Left cardiac atrium (tissue), 4 donors: ENCODE measurements around the gene UBTD2. TPM values are rescaled to one million over a fixed set of nuclear protein-coding genes. Genes with fewer than 3 reads are reported as not detected.

Experiments used
- ATAC-seq, 2 donors: fragments of 200-7000 bp; cut with Tn5 transposase; one replicate each; pipeline ENCODE4 v1.9.1; 2020; ENCODE audit warnings: mild to moderate bottlenecking in 2 of 2, moderate library complexity in 2 of 2
- DNase-seq: peaks from one replicate; pipeline ENCODE4 v3.0.0-alpha.2; 2020
- intact Hi-C, 2 donors: fragments of 100-400 bp; cut with DNase I; formaldehyde crosslinking; loops; one replicate each; pipeline versions ENCODE4 v1.14.1 to v1.15.1; 2022 to 2023
- total RNA-seq, 2 donors: library from RNA; stranded (reverse); fragmentation: NEBNext Ultra II Directional; extraction: Animal tissue kit (Norgen Biotek cat#: 25700); gene quantifications; one replicate each; pipeline ENCODE4 v1.2.1, GENCODE V29; 2021
- donor health status: DM: no; HTN: yes; CAD: no.
- donor health status: DM: no; HTN: yes; CAD: no; lungs with severe emphysema.
- donor health status: DM: yes; HTN: yes; CAD: no.
- donor health status: Dilated cardiomyopathy.

Gene UBTD2
- total RNA-seq, 2 donors from 2014 or later = 9.7 to 10.9 TPM

DNA sequence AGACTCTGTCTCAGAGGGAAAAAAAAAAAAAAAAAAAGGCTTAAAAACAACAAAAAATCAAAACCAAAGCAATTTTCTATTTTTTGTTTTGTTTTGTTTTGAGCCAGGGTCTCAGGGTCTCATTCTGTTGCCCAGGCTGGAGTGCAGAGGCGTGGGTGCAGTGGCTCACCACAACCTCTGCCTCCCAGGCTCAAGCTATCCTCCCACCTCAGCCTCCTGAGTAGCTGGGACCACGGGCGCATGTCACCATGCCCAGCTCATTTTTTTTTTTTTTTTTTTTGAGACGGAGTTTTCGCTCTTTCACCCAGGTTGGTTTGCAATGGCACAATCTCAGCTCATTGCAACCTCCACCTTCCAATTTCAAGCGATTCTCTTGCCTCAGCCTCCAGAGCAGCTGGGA, 101.3 kb downstream of the UBTD2 start:
- intact Hi-C loops = no loop called here
- DNase-seq (no peak), ATAC-seq (no peak)

DNA sequence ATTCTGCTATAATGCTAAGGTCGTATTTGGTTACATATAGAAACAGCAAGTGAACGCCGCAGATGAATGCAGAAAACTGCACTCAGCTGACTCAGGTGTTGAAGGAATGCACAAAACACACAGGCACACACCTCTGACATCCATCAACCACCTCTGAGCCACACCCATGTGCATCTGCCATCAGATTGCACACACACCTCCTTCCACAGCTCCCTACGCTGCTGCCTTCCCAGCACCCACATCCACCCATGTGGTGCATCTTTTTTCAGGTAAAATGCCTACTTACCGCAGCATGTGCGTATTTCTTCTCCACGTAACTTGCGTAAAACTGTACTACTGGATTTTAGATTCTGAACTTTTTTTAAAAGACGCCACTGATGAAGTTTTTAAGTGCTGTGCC, 102.6 kb downstream of the UBTD2 start:
- ATAC-seq (no peak), DNase-seq (no peak)
- intact Hi-C loops = no loop called here

DNA sequence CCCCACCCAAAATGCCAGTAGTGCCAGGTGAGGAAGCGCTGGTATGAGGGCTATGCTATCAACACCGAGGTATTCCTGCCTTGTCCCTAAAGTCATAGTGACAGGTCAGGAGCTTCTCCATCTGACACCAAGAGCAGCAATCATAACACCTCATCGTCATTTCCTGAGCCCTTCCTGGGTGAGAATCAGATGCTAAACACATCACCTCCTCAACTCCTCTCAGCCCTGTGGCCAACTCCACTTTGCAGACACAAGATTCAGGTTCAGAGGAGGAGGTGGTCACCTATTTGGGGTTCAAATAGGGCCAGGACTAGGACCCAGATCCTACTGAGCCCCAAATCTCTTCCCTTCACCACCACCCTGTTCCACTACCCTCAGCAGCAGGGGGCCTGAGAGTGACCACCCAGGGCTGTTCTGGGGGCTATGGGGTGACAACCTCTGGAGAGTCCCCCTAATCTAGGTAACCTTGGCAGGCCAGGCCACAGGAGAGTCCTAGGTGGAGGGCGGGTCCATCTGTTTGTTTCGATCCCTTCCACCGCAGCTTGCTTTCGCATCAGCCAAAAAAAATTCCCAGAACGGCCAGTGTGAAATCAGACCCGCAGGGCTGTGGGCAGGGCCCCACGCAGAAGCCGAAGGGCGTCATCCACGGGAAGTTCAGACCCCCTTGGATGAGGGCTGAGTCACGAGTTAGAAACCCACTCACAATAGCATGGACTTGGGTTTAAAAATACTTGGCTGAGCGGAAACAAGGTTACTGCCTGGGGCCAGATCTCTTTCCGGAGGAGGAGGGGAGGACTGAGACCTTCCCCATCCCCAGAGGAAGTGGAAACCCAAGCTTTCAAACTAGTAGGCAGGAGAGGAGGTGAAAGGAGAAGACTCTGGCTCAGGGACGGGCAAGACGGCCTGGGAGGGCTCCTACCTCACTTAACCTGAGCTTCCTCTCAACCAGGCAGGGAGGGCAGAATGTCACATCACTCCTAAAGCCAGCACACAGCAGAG, 104.3 kb downstream of the UBTD2 start:
- peak; percentile 36 for DNase-seq
- intact Hi-C loops = no loop called here
- ATAC-seq = peak; percentile 51 to 54

DNA sequence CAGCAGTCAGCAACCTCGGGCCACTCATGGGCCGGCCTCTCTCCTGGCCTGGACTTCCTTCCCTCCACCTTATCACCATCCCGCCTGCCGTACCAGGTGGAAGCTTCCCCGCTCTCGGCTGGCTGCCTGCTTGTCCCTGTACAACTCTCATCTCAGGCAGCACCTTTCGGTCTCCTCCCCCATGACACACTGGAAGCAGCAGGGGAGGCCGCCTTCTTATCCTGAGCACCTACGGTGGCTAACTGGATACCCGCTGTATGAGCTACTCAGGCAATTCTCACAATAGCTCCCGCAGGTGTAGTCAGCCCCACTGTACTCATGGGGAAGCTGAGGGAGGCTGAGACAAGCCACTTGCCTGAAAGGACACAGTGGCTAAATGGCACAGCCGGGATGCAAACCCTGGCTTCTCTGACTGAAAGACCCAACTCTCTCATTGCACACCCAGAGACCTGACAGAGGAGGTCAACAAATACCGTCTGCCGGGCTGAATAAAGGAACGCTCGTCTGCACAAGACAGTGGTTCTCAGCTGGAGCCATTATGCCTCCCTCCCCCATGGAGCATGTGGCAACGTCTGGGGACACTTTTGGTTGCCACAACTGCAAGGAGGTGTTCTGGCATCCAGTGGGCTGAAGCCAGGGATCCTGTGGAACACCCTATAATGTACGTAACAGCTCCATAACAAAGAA, 105.1 kb downstream of the UBTD2 start:
- ATAC-seq = peak in 1 of 2 donors; percentile 45
- DNase-seq = no peak
- intact Hi-C loops = no loop called here

DNA sequence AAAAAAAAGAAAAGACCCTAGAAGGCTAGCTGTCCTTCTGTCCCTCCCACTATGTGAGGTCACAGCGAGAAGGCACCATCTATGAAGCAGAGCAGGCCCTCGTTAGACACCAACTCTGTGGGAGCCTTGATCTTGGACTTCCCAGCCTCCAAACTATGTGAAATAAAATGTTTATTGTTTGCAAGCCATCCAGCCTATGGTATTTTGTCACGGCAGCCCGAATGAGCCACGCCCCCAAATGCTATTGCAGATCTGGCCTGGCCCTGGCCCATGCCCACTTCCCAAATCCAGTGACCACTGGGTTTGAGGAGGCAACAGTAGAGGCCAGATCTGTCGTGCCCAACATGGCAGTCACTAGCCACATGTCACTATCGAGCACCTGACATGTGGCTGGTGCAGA, 106.4 kb downstream of the UBTD2 start:
- DNase-seq = no peak
- intact Hi-C loops = no loop called here
- no peak for ATAC-seq

DNA sequence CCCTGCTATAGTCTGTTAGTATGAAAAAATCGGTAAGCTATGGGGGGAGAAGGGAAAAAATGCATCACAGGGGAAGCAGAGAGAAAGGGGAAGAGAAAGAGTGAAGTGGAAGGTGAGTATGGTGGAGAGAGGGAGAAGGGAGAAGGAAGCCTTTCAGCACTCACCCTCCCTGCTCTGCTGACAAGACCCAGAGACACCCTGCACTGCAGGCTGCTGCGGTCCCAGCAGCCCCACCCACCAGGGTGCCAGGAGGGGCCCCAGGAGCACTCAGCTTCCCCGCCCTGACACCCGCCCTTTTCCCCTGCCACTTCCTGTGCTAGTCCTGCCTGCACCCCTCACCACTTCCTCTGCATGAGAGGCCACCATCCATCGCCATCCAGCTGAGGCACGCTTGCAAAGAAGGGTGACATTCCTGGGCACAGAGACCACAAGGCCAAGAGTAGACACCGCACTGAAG, 108.3 kb downstream of the UBTD2 start:
- intact Hi-C loops = no loop called here
- DNase-seq (peak; percentile 76), ATAC-seq (peak; percentile 59 to 63)

DNA sequence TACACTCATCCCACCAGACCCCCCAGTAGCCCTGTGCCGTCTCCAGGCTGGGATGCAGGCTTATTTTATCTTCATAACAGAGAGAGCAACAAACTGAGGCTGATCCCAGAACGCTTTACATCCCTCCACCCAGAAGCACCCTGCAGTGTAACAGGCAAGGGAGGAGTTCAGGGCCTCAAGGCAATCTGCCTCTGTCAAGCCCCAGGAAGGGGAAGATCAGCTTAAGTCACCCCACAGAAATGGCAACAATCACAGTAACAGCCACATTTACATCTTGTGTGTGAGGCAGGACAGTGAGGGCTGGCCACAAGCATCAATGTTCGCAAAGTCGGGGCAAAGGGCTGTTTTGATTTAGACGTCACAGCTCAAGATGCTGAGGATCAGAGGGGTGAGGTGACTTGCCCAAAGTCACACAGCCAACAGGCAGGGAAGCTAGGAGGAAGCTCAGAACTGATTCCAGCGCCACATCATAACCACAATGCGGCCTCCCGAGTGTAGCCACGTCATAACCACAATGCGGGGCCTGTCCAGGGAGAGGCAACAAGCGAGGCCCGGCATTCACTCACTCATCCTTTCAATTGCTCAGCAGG, 109.9 kb downstream of the UBTD2 start:
- DNase-seq (peak; percentile 33), ATAC-seq (no peak)
- intact Hi-C loops = no loop called here

DNA sequence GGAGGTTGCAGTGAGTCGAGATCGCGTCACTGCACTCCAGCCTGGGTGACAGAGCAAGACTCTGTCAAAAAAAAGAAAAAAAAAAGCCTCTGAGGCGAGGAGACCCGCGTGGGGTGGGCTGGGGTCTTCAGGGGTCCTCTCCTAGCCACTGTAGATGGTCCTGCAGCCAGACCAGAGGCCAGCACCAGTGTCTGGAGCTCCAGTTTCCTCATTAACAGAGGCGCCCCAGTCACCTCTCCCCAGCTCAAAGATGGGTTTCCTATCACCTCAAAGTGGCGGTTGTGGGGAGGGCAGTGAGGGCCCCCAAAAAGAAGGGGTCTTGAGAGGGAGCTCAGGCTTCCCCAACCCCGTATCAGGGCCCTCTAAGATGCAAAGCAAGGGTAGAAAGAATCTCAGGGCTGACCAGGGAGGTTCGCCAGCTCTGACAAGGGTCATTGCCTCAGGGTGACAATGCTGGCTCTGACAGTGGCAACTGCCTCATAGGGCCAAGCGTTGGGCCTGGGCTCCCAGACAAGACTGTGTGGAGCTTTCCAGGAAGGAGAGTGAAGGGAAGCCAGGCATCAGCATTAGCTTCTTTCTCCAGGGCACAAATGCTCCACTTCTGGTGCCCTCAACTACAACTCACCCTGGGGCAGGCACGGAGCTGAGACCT, 110.5 kb downstream of the UBTD2 start:
- DNase-seq = peak; percentile 65
- intact Hi-C loops = no loop called here
- ATAC-seq = peak; percentile 51 to 63

DNA sequence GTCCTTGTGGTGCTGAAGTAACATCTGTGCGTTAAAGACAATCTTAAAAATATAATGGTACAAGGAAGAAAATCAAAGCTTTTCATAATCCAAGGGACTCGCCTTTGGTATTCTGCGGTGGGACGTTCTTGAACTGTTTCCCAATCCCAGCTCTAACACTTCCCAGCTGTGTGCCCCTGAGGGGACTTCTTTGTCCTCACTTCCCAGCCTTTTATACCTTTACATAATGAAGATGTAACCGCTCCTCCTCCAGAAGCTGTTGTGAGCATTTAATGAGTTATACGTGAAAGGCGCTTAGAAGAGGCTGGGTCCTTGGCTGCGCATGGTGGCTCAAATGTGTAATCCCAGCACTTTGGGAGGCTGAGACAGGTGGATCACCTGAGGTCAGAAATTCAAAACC, 112.4 kb downstream of the UBTD2 start:
- intact Hi-C loops = no loop called here
- no peak for DNase-seq
- ATAC-seq = no peak

DNA sequence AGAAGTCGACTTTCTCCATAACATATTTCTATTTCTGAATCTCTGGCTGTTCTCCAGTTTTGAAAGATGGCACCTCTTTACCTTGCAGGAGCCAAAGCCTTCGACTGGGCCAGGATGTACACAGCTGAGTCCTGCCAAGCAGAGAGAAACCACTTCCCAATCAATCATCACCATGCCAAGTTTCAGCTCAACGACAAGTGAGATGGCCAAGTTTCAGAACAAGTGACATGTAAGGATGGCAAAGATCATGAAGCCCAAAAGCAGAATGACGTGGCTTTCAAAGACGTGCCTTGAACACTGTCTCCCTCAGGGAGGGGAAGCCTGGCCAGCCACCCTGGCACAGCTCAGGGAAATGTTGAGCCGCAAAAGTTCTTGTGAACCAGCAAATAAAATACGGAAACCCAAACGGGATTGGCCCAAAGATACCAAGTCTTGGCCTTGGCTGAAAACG, 113.3 kb downstream of the UBTD2 start:
- DNase-seq (peak; percentile 35), ATAC-seq (peak; percentile 60 to 65)
- intact Hi-C loops = no loop called here

DNA sequence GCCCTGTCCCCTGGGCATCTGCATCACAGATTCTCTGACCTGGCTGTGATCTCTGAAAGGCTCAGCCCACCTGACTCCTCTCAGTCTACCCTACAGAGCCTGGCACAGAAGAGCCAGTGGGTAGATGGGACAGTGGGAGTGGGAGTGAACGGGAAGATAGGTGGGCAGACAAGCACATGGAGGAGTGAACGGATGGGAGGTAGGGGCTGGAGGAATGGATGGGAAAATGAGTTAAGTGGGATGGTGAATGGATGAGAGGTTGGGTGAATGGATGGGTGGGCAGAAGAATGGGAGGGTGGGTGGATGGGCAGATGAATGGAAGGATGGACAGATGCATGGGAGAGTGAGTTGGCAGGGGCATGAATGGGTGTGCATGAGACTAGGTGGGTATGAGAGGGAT, 114.3 kb downstream of the UBTD2 start:
- intact Hi-C loops = no loop called here
- DNase-seq = no peak
- ATAC-seq = no peak

DNA sequence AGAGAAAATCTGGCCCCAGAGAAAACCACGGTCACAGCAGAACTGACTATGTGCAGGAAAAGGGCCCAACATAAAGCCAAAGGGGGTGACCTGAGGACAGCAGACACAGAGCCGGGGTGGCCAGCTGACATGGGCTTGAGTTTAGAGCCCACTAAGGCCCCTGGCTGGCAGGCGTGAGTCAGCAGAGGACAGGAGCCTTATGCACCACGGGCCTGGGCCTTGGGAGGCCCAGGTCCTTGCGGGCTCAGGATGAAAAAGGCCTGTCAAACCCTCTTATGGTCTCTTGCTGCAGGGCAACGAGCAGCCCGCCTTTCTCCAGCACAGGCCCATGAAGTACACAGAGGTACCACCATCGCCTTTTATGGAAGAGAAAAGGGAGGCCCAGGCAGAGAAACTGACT, 115.3 kb downstream of the UBTD2 start:
- intact Hi-C loops = no loop called here
- no peak for ATAC-seq

DNA sequence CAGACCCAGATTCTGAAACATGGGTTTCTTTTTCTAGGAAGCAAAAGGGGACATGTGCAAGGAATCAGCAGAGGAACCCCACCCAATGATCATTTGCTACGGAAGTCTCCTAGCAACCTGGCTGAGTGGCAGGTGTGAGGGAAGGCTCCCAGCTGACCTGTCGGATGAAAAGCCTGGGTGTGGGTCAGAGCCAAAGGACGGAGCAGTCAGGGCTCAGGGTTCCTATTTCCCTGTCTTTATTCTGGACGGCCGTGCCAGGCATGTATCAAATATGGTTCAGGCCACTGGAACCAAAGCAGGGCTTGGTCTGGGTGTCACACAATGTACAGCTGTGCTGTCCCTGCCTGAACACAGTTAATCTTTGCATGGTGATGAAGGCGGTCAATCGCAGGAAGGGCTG, 115.7 kb downstream of the UBTD2 start:
- intact Hi-C loops = no loop called here
- peak in 1 of 2 donors; percentile 16 for ATAC-seq
- no peak for DNase-seq

More for the DNA sequence above, 115.3 kb downstream of the UBTD2 start:
- DNase-seq = no peak

DNA sequence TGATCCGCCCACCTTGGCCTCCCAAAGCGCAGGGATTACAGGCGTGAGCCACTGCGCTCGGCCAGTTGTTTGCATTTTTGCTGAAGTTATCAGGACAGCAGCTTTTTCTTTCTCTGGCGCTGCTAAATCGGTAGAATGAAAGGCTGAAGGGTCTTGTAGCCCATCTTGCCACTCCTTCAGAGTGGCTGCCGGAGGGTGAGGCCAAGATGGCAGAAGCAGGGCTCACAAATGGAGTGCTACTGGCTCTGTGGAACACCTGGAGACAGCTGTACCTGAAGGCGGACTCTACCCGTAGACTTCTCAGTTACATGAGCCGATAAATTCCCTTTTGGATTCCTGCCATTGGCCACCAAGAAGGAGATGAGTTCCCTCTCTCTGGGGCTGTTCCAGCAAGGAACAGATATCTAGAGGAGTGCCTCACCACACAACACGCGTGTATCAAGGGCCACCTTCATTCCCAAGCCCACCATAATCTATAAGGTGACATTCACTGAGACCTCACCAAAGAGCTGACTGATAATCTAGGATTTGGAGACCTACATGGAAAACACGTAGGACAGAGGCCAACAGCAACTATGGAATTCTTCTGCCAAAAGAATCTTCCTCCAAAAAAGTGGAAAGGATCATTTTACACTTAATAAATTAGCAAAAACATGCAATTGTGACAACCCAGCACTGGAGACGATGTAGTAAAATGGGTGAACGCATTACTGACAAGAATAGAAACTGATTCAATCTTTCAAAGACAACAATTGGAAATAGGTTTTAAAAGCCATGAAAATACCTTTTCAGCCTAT, 117.3 kb downstream of the UBTD2 start:
- no peak for DNase-seq
- intact Hi-C loops = no loop called here

DNA sequence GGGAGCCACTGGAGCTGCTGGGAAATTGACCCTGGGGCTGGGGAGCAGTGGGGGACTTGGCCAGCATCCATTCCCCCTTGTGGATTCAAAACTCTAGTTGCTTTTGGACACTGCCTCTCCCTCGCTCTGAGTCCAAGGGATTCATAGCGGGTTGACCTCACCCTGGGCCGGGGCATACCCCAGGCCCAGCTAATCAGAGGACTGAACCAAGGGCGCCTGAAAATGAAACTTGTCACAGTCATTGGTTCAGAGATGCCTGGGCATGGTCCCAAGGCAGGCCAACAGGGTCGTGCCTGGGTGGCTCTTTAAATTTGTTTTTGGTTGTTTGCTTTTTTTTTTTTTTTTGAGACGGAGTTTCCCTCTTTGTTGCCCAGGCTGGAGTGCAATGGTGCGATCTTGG, 118.1 kb downstream of the UBTD2 start:
- DNase-seq = no peak
- intact Hi-C loops = no loop called here
- ATAC-seq = no peak

More for the DNA sequence above, 117.3 kb downstream of the UBTD2 start:
- no peak for ATAC-seq

DNA sequence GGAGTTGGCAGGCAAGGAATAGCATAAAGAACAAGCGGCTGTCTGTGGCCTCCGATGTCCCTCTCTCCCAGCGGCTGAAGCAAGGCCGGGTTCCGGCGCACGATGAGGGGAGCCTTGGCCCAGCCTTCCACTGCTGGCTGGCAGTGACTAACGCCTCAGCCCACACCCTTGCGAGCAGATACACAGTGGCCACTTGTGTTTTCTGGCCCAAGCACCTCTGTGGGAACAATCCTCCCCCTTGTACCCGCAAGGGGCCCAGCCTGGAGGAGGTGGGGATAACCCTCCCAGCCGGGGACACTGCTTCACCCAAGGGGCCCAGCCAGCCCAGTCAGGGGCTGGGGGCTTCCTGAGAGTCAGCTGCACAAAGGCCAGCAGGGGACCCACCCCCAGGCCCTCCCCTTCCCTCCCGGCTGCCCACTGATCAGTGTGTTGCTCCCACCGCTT, 118.8 kb downstream of the UBTD2 start:
- peak; percentile 70 to 86 for ATAC-seq
- intact Hi-C loops = no loop called here
- peak; percentile 78 for DNase-seq

DNA sequence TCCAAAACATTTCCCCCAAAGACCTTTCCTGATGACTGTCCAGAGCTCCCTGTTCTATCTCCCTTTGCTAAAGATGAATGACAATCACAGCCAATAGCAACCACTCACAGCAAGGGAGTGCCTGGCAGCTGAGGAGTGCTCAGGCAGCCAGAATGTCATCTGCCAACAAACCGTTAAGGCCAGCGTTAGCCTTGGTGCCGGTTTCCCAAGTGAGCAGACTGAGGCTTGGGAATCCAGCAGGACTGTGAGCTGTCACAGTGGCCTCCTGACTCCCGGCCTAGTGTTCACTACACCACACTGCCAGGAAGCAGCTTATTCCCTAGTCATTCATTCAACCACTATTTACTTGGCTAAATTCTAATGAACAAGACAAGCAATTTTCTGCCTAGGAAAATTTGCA, 120.2 kb downstream of the UBTD2 start:
- intact Hi-C loops = no loop called here
- peak; percentile 60 for ATAC-seq
- peak; percentile 55 for DNase-seq

DNA sequence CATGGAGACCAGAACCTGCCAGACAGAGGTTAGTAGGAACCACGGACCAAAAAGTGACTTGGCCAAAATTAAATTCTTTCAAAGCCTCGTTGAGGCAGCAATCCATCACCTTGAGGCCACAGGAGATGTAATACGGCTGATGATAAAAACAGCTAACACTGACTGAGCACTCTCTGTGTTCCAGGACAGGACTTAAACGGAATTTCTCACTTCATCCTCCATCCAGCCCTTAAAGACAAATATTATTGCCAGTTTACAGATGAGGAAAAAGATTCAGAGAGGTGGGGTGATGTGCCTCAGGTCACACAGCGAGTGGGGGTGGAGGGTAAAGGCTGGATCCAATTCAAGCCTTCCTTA, 120.6 kb downstream of the UBTD2 start:
- ATAC-seq (no peak), DNase-seq (no peak)
- intact Hi-C loops = no loop called here
